ENCODE measurements around the gene RRBP1.
A peak's percentile ranks its signal among the peaks of the same experiment; 100 is the strongest.

Gene RRBP1

DNA sequence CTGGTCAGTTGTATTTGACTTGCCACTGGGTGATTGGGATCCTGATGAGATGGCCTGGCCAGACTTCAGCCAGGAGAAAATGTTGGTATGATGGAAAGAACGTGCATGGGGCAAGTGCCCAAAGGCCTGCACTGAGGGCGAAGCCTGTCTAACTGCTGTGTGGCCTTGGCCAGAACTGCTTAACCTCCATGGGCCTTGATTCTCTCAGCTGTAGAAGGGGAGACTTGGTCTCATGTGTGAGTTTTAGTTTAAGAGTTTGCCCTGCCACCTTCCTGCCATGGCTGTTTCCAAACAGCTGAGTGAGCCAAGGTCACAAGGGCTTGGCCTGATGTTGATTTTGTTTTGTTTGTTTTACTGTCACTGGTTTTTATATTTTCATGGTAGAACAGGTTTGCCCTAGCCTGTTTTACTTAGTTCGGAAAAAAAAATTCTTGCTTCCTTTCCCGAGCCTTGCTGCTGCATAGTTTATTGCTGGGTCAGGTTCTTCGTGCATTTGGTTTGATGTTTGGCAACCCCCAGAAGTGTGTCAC, 76.8 kb downstream of the RRBP1 start:
- no peak for DNase-seq

DNA sequence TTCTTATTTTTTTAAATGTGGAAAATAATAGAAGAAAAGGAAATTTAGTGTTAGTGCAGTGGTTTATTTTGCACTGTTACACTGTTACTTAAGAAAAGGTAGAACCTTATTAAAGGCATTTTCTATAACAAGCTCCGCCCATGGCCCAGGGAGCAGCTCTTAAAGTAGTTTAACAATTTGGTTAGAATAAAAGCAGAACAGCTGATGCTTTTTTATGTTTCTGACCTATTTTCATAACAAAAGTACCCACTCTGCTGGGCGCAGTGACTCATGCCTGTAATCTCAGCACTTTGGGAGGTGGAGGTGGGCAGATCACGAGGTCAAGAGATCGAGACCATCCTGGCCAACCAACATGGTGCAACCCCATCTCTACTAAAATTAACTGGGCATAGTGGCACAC, 79.5 kb downstream of the RRBP1 start:
- DNase-seq, result no peak

DNA sequence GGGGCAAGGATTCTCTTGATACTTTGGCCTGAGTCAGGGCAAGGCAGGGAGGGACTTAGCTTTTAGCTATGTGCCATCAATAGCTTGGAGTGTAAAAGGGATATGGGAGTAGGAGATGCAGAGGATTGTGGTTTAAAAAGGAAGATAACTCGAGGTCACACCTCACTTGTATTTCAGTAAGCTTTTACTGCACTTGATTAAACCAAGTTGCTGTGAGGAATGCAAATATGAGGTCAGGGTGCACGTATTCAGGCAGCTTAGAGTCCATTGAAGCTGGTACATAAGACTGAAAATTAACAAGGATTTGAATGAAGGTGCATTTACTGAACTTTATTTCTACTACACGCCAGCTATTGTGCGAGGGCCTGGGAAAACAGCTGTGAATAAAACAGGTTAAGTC, 80.1 kb downstream of the RRBP1 start:
- no peak for DNase-seq

DNA sequence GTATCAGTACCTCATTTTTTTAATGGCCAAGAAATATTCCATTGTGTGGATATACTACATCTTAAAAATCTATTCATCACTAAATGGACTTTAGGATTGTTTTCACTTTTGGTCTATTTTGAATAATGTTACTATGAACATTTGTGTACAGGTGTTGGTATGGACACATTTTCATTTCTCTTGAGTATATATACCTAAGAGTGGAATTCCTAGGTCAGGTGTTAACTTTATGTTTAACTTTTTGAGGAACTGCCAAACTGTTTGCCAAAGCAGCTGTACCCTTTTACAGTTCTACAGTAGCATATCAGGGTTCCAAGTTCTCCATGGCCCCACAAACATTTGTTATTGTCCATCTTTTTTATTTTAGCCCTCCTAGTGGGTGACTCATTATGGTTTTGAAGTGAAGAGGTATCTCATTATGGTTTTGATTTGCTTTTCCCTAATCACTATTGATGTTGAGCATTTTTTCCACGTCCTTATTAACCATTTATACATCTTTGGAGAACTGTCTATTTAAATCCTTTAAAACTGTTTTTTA, 84.0 kb downstream of the RRBP1 start:
- no peak for DNase-seq

DNA sequence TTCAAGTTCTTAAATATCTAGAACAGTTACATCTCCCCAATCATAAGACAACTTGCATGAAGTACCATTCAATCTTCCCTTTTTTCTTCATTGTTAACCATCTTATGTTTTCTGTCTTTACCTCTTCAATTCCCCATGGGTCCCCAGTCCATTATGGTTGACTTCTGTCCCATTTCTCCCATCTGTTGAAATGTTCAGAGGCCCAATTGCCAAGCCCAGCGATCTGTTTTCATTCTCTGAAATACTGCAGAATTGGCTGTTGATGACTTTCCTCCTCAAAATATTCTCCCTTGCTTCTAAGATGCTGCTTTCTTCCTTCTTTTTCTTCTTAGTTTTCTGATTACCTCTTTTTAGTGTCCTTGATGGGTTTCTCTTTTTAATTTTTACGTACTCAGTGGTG, 86.2 kb downstream of the RRBP1 start:
- no peak for DNase-seq

DNA sequence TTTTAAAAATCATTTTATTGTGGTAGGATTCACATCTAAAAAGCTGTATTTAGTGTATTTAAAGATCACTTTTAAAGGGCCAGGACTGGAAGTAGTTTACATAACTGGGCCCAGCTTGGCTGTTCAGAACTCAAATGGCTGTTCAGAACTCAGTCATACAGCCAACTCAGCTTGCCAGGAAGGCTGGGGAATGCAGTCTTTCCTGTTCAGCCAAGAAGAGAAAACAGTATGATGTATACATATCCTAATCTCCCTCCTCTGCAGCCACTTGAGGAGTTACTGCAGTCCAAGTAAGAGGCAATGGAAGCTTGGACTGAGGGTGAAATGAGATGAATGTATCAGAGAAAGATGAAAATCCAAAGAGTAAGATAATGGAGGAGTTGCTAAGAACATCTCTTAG, 87.6 kb downstream of the RRBP1 start:
- DNase-seq, result no peak

DNA sequence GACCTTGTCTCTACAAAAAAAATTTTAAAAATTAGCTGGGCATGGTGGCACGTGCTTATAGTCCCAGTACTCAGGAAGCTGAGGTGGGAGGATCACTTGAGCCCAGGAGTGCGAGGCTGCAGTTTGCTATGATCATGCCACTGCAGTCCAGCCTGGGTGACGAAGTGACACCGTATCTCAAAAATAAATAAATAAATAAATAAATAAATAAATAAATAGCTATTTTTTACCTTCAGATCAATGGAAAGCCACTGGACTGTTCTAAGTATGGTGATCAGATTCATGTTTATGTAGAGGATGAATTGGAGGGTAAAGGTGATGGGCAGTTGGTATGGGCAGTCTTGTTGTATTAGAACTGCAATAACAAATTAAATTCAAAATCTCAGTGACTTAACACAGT, 88.1 kb downstream of the RRBP1 start:
- DNase-seq, result no peak

DNA sequence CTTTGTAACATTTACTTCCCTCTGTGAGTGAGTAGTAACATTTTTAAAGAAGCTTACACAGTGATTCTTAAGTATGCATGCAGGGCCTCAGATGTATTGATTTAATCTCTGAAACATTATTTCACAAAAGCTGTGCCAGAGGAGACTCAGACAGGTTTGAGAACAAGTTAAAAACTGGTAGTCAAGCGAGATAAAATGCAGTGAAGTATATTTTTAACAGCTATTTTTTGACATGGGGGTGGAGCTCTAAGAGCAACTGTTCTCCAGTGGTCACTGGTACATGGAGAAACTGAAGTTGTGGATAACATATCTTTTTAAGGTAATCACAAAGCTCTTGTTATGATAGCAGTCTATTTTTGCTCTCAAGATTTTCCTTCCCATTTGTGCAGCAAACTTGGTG, 91.8 kb downstream of the RRBP1 start:
- no peak for DNase-seq

DNA sequence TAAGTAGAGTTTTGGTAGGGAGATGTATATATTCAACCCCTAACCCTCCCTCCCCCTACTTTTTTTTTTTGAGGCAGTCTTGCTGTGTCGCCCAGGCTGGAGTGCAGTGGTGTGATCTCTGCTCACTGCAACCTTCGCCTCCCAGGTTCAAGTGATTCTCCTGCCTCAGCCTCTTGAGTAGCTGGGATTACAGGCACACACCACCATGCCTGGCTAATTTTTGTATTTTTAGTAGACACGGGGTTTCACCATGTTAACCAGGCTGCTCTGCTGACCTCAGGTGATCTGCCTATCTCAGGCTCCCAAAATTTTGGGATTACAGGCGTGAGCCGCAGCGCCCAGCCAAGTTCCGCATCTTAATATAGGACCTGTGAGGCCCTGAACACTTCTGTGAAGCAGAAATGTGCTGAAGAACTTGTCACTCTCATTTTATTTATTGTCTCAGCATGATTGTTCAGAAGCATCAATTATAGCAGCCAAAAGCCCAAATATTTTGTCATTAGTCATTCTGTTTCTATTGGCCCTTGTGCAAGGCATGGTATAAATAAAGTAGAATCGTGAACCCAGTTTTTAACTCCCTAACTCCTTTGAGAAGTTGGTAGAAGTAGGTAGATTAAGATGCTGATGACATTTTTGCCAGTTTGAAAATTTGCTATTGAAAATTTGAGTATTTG, 92.7 kb downstream of the RRBP1 start:
- no peak for DNase-seq

DNA sequence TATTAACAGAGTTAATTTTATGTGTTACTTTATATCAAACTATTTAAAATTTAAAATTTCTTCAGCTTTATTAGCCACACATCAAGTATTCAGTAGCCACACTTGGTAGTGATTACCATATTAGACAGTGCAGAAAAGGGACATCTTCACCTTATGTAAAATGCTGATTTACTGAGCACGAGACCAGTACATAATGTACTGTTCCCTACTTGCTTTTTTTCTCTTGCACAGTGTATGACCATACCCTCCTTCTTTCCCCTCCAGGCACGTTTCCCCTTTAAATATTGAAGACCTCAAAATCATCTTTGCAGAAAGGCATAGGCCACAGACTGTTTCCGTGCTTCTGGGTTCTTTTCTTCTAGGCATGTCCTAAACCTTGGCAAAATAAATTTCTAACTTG, 94.2 kb downstream of the RRBP1 start:
- no peak for DNase-seq

DNA sequence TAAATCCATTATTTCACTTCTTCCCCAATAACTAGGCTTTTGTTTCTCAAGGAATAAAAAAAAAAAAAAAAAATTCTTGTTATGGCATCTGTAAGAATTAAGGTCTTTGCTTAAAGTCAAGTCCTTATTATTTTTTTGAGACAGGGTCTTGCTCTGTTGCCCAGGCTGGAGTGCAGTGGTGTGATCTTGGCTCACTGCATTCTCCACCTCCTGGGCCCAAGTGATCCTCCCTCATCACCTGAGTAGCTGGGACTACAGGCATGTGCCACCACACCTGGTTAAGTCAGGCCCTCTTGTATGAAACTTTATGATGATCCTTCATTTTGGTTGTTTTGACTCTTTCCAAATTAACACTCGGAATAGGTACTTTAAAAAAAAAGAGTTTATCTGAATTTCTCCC, 94.9 kb downstream of the RRBP1 start:
- no peak for DNase-seq

DNA sequence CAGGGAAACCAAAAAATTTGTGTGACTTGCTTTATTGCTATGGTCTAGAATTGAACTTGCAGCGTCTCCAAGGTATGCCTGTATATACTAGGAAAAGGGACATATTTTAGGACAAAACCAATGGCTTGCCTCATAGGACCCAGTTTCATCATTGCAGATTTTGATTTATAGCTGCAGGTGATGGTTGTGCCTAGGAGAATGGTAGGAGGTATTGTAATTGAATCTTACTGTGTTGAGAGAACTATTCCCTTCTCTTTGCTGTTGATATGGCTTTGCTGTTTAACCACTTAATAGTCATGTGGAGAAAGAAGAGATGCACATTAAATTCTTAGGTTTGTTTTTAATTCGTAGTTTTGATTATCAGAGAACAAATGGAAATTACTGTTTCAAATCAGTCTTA, 95.8 kb downstream of the RRBP1 start:
- no peak for DNase-seq

DNA sequence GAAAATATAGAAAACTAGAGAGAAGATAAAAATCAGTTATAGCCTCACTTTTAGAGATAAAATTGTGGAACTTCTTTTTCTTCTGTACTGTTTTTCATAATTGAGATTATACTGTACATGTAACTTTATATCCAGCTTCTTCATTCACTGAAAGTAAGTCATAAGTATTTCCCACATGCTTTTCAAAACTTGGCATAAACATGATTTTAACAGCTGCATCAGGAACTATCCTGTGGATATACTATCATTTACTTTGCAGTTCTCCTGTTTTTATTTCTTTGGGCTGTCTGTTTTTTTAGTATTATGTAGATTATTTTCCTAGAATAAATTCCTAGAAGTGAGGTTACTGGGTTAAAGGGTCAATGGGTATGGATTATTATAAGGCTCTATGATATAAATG, 97.4 kb downstream of the RRBP1 start:
- DNase-seq, result no peak

DNA sequence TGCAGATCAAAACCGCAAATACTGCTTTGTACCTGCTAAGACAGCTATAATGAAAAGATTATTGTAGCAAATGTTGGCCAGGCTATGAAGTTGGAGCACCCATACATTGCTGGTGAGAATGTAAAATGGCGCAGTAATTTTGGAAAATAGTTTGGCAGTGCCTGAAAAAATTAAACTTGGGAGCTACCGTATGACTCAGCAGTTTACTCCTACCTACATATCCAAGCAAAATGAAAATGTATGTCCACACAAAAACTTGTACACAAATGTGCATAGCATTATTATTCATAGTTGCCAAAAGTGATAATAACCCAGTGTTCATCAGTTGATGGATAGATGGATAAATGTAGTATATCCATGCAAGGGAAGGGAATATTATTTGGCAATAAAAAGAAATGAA, 98.9 kb downstream of the RRBP1 start:
- DNase-seq, result no peak

DNA sequence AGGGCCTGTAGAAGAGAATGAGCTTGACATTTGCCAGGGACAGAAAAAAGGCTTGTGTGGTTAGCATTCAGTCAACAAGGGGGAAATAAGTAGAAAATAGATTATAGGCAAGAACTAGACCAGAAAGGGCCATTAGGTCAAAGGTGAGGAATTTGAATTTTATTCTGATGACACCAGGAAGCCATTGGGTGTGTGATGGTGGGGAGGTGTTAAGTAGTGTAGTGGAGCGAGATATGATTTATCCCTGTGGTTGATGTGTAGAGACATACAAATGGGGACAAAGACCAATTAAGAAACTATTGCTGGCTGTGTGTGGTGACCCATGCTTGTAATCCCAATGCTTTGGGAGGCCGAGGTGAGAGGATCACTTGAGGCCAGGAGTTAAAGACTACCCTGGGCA, 101.1 kb downstream of the RRBP1 start:
- DNase-seq, result no peak

DNA sequence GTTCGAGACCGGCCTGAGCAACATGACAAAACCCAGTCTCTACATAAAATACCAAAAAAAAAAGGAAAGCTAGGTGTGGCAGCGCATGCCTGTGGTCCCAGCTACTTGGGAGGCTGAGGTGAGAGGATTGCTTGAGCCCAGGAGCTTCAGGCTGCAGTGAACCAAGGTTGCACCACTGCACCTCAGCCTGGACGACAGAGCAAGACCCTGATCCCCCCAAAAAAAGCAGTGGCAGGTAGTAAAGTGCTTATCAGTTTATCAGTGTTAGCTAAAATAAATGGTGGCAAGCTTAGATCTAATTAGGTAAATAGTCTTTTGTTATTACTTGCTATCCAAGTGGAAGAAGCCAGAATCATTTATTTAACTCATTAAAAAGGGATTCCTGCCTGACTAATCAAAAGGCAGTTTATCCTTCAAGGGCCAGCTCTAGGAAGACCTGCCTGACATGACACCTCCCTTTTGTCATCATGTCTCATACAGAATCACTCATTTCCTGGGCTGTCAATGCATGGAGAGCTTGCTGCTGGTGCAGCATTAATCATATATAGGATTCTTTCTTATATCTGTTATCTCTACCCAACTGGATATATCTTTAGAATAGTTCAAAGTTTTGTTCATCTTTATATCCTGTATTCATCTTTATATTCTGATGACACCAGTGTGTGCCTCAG, 102.5 kb downstream of the RRBP1 start:
- no peak for DNase-seq

DNA sequence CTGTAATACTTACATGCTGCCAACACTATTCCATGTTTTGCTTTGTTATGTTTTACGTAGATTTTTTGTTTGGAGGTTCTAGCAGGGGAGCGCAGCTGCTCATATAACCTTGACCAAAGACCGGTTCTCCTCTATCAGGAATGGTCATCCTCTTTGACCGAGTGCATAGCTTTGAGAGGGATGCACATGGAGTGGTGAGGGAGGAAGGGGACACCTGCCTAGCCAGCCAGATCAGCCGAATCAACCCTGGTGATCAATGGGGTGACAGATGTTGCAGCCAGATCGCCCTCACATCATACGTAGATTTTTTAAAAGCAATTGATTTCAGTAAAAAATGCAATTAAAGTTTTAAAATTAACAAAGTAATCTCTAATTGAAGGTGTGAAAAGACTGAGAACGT, 105.8 kb downstream of the RRBP1 start:
- no peak for DNase-seq

DNA sequence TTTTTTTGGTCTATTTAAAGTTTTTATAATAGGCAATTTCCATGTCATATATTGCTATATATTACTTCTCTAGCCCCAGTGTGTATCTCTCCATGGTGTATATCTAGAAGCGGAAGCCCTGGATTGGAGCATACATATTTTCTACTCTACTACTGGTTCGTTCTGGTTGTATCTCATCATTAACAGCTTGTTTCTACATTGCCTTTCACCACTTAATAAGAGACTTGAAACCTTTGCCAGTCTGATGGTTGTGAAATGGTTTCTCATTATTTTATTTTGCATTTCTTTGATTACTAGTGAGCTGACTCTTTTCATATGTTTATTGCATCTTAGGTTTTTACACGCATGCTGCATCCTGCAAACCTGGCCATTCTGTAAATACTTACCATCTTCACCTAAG, 108.6 kb downstream of the RRBP1 start:
- no peak for DNase-seq

DNA sequence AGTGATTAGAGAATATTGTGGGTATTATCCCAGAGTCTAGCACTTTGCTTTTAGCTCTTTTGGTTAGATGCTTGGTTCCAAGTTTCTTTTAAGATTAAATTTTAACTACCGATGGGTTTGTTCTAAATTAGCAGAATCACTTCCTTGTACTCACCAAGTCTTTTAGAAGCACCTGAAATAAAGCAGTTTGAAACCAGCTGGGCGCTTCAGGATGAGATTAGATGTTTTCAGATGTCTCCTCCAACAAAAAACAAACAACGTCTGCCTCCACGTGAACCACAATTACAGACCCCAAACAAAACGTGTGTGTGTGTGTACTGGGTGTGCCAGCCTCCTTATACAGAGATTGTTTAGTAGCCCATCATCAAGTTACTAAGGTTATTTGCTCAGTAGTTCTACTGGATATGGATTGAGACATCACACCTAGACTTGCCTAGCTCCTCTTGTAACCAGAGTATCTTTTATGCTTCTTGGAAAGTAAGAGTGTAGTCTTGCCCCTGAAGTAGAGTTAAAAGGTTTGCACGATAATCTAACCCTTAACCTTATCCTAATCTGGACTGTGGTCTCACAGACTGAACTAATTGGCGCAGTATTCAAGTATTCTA, 109.9 kb downstream of the RRBP1 start:
- no peak for DNase-seq

DNA sequence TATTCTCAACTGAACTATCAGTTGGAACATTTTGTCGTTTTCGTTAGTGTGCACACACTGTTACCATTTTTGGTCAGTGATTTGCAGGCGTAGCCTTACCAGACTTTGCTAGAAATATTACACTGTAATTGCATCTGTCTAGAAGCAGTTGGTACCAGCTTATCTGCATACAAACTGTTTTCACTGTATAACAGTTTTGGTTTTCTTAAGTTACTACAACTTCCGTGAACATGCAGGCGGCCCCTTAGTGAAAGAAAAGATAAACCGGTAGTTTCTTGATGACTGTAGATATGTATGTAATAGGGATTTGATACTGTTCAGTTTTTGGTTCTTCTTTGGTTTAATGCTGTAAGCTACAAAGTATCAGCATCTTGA, 110.9 kb downstream of the RRBP1 start:
- DNase-seq, result no peak

DNA sequence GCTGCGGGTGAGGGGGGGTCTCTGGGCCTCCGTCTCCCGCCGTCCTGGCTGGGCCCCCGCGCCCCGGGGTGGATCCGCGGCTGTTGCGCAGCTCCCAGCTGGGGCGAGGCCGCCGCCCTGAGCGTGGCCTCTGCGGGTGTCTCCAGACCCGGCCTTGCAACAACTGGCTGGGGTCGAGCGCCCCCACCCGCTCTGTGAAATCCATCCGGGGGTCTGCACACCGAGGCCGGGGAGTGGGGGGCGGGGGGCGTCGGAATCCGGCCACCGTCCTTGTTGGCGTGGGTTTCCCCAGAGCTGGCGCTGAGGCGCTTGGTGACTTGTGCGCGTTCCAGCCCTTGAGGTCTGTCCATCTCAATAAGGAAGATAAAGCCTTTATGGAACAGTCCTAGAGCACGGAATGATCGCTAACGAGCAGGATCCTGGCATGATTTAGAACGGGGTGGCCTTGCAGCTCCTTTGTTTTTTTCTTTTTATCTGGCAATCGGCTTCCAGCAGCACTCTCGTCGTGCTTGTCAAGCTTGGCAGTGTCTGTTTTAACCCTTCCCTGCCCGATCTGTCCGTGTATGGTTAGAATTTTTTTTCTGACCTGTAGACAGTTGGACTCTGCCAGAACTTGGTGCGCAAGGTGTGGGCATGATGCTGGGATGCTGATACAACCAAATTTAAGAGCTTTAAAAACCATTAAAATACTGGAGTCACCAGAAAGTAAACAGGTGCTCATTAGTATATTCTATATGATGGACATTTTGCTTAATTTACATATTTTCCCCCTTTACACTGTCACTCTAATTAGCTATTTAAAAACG, 111.5 kb downstream of the RRBP1 start:
- no peak for DNase-seq

DNA sequence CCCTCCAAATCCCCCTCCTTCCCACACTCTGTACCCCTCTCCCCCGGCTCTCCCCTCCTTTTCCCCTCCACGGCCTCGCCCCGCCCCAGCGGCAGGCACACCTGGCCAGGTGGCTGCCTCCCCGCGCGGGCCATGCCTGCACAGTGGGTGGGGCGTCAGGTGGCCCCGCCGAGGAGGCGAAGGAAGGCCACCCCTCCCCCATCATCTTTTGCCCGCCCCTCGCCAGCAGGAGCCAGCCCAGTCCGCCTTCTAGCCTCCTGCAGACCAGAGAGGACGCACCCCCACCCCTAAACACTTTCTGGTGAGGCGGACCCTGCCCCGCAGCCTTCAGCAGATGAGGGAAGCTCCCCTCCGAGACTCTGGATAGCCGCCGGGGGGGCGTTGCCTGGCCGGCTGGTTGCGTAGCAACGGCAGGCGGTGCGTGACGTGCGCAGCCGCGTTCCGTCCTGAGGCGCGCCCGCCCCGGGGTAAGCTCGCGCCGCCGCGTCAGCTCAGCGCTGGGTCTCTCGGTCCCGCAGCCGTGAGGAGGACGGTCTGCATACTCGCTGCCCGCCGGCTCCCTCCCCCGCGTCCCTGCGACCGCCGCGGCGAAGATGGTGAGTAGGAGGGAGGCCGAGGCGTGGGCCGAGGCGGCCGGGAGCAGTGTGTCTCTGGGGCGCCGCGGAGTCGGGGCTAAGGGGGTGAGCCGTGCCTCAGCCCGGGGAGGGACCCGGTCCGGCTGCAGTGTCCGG, 112.3 kb downstream of the RRBP1 start, which contains the start of gene DSTN:
Gene DSTN (plus strand): TSS at position 460 of the 731 bp plus-strand sequence. CDS start 134 bp downstream, at position 594.
- DNase-seq, result peak; percentile 84

All from 8988T (cell line).